ENCODE results near the gene MACF1.
"Not testable (repeated sequence)": the region's sequence is repeated elsewhere in the genome, so short reads cannot be mapped to it uniquely, and the experiment has no call there.

Gene MACF1

DNA sequence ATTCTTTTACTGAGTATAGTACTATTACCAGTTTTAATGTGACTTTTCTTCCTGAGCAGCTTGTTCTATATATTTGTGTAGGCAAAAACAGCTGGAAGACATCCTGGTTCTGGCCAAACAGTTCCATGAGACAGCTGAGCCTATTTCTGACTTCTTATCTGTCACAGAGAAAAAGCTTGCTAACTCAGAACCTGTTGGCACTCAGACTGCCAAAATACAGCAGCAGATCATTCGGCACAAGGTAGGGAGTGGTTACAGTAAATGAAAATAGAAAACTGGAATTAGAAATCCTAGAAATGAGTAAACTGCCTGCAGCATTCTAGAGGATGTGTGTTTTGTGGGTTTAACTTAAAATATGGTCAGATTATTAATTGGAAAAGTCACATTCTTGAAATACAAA lies 222.9 kb downstream of the MACF1 start:
- DNase-seq = no peak

DNA sequence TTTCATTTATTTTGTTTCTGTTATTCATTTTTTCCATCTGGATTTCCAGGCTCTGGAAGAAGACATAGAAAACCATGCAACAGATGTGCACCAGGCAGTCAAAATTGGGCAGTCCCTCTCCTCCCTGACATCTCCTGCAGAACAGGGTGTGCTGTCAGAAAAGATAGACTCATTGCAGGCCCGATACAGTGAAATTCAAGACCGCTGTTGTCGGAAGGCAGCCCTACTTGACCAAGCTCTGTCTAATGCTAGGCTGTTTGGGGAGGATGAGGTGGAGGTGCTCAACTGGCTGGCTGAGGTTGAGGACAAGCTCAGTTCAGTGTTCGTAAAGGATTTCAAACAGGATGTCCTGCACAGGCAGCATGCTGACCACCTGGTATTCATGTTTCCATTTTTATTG lies 223.4 kb downstream of the MACF1 start:
- DNase-seq = no peak

DNA sequence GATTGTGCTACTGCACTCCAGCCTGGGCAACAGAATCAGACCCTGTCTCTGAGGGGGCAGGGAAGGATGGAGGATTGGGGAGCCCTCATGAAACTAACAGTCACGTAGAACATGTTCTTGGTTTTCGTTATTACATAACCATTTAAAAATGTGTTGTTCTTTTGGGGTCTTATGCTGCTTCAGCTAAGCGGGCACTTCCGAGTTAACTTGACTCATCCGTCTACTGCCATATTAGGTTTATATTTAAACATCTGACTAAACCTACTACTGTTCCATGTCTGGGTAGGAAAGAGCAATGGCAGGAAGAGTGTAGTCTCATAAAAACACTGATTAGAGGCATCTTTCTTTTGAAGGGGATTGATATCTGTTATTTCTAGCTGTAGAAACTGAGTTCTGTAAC lies 227.4 kb downstream of the MACF1 start:
- DNase-seq = no peak

DNA sequence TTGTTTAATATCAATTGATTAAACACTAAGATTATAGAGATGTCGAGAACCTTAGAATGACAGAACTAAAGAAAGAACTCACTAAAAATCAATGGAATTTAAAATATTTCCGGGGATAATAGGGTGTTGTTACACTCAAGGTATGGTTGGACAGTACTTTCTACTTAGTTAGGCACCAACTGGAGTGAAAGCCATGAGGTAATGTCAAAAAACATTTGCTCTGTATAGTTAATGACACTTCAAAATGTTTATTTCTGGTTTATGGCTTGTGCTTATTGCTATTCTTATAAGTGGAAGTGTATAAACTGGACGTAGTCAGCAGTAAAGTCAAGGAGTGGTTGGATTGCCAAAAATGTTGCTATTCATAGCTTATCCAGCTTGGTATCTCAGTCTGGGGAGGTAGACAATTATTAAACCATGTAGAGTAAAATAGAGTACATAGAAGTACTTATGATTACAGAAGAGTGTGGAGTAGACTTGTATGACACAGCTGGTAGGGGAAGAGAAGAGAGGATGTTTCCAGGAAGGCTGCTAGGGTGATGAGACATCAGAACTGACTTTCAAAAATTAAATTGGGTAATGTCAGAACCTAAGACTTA lies 230.4 kb downstream of the MACF1 start:
- no peak for DNase-seq

DNA sequence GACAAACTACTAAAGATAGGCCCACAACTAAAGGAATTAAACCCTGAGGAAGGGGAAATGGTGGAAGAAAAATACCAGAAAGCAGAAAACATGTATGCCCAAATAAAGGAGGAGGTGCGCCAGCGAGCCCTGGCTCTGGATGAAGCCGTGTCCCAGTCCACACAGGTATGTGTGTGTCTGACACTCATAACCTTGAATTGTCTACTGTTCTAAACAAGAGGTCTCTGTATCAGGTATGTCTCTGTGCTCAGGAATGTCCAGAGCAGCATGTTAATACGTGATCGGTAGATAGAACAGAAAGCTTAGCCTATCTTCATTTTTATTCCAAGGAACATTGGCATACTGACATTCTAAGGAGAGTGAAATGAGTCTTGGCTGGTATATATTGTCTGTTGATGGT lies 231.1 kb downstream of the MACF1 start:
- no peak for DNase-seq

DNA sequence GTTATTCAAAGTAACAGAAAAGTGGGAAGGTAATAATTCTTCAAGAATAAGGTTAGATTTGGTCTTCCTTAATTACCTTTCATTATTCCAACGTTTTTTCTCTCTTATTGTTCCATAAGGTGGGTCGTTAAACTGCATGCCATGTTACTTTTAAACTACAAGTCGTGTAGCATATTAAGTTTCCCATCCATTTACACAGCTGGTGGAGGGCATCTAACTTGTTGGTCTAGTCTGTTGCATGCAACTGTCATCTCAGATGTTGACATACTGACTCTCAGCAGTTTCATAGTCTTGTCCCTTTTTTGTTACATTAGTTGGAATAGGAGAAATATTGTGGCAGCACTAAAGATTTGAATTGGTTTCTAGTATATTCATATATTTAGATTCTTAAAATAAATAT lies 232.3 kb downstream of the MACF1 start:
- DNase-seq = no peak

DNA sequence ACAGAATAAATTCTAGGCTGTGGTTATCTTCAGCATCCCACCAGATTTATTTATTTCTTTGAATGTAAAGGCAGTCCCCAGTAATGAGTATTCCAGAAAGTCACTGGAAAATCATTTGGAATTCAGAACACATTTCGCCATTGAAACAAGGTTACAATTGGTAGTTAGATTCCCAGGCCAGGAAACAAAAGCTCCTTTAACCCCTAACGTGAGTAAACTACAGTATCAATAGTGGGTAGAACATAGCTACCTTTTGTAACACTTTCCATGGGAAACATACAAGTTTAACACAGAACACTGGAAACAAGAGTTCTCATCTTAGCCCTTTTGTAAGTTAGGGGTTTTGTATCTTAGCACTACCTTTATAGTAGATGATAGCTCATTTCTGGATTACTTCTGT lies 233.5 kb downstream of the MACF1 start:
- no peak for DNase-seq

DNA sequence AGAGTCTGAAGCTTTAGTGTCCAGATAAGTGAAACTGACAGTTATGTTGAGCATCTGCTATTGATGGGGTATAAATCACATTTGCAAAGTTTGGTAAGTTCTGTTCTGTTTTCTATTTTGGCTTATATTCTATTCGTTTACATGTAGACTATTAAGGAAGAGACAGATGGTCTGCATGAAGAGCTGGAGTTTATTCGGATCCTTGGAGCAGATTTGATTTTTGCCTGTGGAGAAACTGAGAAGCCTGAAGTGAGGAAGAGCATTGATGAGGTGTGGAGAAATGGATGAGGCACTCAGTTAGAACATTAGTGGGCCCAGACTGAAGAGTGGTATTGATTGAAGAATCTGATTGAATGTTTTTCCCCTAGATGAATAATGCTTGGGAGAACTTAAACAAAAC lies 236.4 kb downstream of the MACF1 start:
- DNase-seq = no peak

DNA sequence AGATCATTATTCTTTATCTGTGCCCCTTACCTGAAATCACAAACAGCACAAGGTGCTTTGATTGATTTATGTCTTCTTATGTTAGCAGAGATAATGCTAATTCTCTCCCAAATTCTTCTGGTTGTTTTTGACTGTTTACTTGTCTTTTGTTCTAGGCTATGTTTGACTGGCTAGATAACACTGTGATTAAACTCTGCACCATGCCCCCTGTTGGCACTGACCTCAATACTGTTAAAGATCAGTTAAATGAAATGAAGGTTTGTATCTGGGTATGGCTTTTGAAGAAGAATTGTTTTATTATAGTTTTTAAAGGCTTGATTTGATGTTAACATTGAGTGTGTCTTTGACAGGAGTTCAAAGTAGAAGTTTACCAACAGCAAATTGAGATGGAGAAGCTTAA lies 237.3 kb downstream of the MACF1 start:
- DNase-seq = no peak

DNA sequence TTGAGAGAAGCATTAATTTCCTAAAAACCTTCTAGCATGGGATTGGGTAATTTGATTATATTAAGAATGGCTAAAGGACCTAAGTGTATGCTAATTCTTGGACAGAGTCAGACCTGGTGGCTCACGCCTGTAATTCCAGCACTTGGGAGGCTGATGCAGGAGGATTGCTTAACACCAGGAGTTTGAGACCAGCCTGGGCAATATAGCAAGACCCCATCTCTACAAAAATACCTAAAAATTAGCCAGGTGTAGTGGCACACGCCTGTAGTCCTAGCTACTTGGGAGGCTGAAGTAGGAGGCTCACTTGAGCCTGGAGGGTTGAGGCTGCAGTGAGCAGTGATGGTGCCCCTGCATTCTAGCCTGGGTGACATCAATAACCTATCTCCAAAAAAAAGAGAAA lies 241.1 kb downstream of the MACF1 start:
- no peak for DNase-seq

DNA sequence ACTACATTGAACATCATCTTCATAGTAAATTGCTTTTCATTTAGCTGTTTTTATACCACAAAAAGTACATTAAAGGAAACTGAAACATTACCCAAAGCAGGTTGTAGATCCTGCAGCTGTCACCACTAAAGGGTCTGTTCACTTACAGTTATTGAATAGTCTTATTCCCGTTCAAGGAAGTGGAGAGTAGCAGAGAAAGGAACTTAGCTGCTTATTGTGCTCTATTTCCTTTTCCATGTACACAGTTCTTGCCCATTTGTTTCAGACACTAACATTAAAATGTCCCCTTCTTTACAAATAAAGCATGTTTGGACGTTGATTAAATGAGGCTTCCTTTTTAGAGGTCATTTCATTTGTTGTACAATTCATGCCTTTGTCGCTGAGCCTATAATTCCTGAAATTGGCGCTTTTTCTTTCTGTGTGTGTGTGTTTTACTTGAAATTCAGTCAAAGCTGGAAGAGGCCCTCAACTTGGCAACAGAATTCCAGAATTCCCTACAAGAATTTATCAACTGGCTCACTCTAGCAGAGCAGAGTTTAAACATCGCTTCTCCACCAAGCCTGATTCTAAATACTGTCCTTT lies 242.6 kb downstream of the MACF1 start:
- no peak for DNase-seq

DNA sequence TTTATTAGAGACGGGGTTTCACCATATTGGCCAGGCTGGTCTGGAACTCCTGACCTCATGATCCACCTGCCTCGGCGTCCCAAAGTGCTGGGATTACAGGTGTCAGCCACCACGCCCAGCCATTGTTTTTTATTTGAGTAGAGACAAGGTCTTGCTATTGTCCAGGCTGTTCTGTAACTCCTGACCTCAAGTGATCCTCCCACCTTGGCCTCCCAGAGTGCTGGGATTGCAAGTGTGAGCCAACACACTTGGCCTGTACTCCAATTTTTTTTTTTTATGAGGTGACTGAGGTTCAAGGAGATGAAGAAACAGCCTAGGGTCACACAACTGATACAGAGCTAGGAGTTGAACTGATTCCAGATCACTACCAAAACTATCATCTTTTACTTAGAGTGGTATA lies 245.5 kb downstream of the MACF1 start:
- not testable (repeated sequence) for DNase-seq

DNA sequence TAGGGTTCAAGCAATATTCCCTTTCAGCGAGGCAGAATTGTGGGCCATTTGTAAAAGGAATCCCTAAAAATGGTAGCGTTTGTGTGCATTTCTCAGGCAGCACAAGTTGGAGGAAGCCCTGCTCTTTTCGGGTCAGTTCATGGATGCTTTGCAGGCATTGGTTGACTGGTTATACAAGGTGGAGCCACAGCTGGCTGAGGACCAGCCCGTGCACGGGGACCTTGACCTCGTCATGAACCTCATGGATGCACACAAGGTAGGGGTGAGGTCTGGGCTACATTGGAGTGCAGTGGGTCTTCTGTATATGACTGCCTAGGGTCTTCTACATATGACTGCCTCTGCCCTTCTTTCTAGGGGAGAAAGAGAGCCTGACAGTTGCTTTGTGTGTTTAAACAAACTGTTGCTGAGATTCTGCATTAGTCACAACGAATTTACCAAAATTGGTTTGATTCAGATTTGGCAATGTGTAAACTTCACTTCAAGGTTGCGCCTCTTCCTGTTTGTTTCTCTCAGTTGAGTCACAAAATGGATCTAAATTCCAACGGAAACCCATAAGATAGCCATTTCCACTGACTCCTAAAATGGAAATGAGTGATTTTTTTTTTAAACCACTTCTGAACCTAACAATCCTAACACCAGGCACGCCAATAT lies 246.6 kb downstream of the MACF1 start:
- no peak for DNase-seq

DNA sequence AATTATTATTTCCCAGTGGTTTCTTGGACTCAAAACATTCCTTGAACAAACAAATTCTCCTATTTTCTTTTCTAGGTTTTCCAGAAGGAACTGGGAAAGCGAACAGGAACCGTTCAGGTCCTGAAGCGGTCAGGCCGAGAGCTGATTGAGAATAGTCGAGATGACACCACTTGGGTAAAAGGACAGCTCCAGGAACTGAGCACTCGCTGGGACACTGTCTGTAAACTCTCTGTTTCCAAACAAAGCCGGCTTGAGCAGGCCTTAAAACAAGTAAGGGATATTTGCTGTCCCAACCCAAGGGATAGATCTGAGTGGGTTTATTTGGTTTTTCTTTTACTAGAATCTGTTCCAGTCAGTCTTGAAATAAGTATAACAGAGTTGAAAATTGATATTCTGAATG lies 247.6 kb downstream of the MACF1 start:
- no peak for DNase-seq

DNA sequence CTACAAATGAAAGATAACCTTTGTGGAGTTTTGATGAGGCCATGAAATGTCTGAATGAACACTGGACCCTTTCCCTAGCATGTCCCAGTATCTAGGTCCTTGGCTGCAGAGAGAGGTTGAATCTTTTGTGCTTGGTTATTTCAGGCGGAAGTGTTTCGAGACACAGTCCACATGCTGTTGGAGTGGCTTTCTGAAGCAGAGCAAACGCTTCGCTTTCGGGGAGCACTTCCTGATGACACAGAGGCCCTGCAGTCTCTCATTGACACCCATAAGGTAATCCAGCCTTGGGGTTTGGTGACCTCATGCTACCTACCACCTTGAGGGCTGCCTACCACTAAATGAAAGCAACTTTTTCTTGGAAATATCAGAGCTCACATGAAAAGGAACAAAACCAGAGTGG lies 248.0 kb downstream of the MACF1 start:
- no peak for DNase-seq

DNA sequence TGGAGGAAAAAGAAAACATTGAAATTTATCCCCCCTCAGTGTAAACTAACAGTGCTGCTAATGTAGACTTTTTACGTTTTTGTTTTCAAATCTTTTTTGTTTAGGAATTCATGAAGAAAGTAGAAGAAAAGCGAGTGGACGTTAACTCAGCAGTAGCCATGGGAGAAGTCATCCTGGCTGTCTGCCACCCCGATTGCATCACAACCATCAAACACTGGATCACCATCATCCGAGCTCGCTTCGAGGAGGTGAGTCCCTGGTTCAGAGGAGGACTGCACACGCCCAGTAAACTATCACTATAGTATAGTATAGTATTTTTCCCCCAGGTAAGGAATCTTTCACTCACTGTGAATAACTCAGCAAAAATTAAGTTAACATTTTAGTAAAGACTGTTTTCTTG lies 249.1 kb downstream of the MACF1 start:
- DNase-seq = no peak

DNA sequence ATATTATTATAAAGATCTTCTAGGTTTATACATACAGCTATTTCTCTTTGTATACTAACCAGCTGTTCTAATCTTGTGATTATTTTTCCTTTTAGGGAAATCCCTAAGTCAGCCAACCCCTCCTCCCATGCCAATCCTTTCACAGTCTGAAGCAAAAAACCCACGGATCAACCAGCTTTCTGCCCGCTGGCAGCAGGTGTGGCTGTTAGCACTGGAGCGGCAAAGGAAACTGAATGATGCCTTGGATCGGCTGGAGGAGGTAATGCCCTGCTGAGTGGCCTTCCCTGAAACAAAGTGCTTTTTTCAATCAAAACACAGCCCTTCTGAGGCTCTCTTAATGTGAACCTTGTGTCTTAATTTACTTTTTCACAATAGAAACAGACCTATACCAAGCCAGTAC lies 254.5 kb downstream of the MACF1 start:
- no peak for DNase-seq

DNA sequence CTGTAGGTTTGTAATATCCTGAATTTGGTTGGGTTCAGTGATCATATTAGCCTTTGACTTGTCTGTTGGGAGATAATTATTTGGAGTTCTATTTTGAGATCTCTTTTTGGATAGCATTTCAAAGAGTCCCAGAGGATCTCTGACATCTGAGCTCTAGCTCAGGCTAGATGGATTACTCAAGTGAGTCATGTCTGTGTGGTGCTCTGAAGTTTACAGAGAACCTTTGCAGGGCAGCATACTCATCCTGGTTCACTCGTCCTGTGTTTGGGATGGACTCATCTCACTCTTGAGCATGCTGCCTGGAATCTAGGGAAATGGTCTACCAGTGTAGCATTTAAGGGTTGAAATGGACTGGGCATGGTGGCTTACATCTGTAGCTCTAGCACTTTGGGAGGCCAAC lies 257.6 kb downstream of the MACF1 start:
- DNase-seq = no peak

DNA sequence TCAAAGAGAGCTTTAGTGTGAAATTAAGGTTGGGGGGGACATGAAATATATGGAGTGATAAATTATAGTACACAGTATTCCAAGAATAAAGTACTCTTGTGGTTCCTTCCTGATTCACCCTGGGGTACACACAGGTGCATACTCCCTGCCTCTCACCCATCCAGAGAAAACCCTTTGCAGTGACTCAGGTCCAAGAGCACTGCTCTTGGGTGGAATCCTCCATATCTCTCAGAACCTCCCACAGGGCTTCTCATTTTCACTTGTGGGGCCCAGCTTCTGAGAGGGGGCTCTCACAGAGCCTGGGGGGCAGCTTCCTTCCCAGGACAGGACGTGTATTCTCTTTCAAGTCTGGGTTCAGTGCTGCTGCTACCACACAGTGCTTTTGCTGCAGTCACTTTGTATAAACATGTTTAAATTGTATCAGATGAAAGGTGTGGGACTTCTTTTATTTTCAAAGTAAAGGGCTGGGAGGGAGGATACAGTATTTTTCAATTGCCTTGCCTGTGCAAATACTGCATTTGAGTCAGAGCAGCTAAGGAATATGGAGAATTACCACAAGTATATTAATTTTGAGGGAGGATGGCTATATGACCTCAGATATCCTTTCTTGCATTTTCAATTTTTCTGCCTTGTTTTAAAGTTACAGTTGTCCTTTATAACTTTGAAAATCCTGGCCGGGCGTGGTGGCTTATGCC lies 262.1 kb downstream of the MACF1 start:
- no peak for DNase-seq

DNA sequence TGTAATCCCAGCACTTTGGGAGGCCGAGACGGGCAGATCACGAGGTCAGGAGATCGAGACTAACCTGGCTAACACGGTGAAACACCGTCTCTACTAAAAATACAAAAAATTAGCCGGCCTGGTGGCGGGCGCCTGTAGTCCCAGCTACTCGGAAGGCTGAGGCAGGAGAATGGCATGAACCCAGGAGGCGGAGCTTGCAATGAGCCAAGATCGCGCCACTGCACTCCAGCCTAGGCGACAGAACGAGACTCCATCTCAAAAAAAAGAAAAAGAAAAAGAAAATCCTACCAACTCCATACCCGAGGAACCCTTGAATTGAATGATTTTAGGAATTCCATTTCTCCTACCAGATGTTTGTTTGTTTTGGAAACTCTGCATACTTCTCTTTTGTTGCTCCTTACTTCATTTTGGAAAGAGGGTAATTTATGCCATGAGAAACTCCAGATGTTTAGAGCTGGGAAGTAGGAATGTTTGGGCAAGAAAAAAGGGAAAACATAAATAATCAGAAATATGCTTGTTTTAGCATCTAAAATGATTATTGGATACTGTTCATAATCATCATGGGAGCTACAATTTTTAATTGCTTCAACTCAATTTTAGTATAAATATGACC lies 262.7 kb downstream of the MACF1 start:
- DNase-seq = not testable (repeated sequence)

DNA sequence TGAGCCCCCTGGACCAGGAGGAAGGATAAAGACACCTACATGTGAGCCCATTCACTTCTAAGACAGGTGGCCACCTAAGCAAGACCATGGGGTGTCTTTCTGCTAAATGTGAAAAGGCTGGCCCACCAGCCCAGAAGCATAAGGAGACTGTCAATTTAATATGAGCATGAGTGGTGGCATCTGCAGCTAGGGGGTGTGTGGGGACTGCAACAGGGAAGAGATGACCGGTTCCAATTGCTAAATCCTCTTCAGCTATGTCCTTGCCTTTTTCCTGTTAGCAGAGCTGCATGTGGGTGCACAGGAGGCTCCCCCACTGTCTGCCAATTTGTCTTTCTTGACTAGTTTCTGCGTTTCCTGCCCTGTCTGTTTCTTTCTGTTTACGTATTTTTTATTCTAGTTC lies 264.7 kb downstream of the MACF1 start:
- DNase-seq = no peak

DNA sequence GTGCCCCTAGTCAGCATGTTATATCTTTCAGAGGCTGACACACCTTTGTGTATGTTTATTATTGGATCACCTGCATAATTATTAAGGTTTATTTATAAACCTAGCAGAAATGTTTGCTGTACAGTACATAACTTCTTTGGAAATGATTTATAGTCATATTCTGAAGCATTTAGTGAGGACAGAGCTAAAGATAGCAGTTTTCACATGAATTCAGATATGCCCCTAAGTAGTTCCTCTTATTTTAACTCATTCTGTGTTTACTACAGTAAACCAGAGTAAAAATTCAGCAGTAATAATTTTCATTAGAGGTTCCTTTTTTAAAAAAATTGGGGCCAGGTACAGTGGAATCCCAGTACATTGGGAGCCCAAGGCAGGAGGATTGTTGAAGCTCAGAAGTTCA lies 265.5 kb downstream of the MACF1 start:
- no peak for DNase-seq

DNA sequence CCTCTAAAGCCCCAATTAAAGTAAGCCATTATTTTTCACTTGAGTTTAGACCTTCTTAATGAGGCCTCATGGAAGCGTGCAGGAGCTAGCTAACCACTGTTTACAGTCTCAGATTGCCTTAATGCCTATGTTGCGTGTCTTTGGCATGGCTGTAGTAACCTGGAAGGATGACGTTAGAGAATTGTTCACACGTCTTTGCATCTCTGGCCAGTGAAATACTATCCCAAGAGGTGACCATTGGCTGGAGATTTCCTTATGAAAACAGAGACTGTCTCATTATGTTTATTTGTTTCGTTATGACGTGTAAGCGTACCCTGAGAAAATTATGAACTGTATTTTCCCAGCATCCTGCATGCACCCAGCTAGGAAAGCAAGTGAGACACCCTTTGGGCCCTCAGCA lies 268.3 kb downstream of the MACF1 start:
- no peak for DNase-seq

DNA sequence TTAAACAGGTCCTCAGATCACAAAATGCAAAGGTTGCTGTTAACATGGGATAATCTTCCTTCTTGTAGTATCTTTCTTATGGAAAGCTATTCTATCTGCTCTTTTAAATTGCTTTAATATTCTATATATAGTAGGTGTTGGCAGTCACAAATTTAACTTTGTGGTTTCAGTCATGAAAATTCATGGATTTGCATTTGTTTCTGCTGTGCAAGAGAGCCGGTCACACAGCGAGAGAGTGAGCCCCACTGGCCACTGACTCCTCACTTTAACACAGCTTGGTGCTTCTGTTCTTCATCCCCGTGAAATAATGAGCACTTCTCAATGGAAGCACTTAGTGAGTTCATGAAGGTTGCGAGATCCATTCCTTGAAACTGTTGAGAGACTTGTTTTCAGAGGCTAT lies 268.8 kb downstream of the MACF1 start:
- no peak for DNase-seq

Measured in hematopoietic multipotent progenitor cell treated with erythropoietin and hydrocortisone succinate and interleukin-3 and kit ligand, for 4 days (in vitro differentiated cells).